Right lung (tissue), 5 donors: ENCODE measurements around the gene GJC2. TPM values are rescaled to one million over a fixed set of nuclear protein-coding genes. Genes with fewer than 3 reads are reported as not detected.
"Not testable (repeated sequence)": the region's sequence is repeated elsewhere in the genome, so short reads cannot be mapped to it uniquely, and the experiment has no call there.

Experiments used
- DNase-seq, 2 donors: peaks; one replicate each; pipeline ENCODE4 v3.0.0-alpha.2; 2013
- polyA plus RNA-seq, 5 donors: library from polyadenylated mRNA; unstranded; fragments of 120-200 nt; gene quantifications; one replicate each; pipeline versions ENCODE4 v1.2.1 to v1.2.3, GENCODE V29; 2013; ENCODE audit warnings: inconsistent platforms in 1 of 5, low replicate concordance in 1 of 5; ENCODE audit not compliant: insufficient read length in 5 of 5, insufficient read depth in 1 of 5

Gene GJC2
- polyA plus RNA-seq, 5 donors = 2.1 to 4.4 (median 2.6) TPM

DNA sequence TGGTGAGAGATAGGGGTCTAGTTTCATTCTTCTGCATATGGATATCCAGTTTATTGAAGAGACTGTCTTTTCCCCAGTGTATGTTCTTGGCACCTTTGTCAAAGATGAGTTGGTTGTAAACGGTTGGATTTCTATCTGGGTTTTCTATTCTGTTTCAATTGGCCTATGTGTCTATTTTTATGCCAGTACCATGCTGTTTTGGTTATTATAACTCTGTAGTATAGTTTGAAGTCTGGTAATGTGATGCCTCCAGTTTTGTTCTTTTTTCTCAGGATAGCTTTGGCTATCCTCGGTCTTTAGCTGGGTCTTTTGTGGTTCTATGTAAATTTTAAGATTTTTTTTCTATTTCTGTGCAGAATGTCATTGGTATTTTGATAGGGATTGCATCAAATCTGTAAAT, 38.5 kb downstream of the GJC2 start:
- DNase-seq = not testable (repeated sequence)

DNA sequence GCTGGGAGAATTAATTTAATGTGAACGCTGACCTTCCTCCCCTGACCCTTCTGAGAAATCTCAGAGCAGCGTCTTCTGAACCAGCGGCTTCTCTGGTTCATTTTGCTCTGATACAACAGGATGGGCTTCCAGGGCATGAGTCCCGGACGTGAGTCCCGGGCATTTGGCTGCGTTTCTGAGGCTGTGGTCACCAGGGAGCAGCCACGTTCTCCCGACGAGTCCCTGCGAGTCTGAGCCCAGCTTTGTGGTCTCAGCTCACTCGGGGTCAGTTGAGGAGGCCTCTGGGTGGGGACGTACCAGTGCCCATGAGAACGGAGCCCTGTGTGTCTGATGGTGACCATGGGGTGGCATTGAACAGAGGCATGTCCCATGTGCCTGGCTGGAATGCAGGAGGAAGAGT, 40.5 kb downstream of the GJC2 start:
- DNase-seq = no peak

DNA sequence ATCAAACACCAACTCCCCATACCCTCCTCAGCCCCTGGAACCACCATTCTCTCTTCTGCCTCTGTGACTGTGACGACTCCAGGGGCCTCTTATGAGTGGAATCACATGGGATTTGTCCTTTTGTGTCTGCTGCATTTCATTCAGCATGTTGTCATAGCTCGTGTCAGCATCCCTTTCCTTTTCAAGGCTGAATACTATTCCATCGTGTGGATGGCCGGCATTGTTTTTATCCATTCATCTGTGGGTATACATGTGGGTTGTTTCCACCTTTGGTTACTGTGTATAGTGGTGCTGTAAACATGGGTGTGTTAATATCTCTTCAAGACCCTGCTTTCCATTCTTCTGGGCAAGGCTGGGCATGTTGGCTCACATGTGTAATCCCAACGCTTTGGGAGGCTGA, 41.0 kb downstream of the GJC2 start:
- no peak for DNase-seq

DNA sequence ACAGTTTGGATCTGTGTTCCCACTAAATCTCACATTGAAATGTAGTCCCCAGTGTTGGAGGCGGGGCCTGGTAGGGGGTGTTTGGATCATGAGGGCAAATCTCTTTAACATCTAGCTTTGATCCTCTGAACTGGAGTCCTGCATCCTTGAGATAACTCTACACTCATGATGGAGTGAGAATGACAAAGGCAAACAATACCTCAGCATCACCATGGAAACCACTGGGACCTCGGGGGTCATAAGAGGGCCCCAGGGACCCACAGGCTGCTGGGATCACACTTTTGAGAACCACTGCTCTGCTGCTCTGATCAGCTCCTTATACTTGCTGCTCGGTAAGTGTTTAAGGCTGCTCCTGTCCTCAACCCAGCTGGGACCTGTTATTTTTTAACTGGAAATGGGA, 44.7 kb downstream of the GJC2 start:
- DNase-seq = peak in 1 of 2 donors; percentile 23

DNA sequence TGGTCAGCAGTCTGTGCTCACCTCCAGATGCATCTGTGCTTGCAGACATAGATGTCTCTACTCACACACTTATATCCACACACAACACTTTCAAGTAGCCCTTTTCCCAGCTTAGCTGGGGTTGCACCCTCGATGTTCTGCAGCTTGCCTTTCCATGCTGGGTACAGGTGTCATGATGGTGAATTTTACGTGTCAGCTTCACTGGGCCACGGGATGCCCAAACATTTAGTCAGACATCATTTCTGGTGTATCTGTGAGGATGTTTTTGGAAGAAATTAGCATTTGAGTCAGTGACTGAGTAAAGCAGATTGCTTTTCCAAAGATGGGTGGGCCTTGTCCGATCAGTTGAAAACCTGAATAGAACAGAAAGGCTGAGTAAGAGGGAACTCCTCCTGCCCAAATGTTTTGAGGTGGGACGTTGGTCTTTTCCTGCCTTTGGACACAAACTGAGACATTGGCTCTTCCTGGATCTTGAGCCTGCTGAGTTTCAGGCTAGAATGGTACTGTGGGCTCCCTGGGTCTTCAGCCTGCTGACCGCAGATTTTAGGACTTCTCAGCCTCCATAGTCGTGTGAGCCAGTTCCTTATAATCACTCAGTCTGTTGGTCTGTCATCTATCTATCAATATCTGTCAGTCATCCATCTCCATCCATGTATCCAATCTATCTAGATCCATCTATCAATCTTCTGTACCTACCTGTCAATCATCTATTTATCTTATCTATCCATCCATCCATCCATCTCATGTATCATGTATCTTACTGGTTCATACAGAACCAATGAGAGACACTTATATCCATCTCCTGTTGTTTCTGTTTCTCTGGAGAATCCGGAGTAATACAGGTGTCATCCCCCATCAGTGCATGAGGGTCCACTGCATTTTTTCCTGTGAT, 45.4 kb downstream of the GJC2 start:
- no peak for DNase-seq

DNA sequence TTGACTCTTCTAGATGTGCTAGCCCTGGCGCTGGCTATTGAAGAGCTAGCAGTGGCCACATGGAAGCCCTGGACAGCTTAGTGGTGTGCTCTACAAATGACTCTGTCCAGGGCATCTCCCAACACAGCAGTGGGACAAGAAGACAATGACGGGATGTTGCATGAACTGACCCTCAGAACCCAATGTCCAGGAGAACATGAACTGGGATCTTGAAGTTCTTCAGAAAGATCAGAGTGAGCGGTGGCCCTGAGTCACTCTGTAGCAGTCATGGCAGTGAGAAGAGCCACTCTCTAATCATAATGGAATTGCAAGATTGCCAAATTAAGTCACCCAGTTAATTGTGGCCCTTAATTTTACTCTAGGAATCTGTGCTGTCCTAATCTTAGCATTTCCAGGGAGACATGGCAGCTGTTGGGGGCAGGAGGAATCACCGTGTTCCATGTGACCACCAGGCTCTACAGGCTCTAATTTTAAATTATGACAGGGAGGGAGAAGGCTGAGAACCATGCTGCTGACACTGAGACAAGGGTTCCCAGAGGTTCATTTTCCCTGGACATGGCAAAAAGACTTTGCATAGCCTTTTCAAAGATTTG, 47.9 kb downstream of the GJC2 start:
- DNase-seq = no peak

DNA sequence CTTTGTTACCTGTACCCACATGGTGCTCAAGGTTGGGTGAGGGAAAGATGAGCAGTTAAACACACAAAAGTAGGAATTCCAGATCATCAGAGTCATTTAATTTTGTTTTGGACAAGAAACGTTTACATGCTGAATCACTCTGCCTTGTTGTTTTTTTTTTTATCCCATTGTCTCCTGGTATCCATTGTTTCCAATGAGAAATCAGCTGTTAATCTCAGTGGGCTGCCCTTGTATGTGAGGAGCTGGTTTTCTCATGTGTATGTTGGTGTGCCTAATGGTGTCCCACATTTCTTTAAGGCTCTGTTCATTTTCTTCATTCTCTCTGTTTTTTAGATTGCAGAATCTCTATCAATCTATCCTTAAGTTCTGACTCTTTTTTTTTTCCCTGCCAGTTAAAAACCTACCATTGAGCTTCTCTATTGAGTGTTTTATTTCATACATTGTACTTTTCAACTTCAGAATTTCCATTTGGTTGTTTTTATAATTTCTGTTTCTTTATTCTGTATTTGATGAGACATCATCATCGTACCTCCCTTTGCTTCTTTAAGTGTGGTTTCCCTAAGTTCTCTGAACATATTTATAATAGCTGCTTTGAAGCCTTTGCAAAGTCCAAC, 49.4 kb downstream of the GJC2 start:
- no peak for DNase-seq

DNA sequence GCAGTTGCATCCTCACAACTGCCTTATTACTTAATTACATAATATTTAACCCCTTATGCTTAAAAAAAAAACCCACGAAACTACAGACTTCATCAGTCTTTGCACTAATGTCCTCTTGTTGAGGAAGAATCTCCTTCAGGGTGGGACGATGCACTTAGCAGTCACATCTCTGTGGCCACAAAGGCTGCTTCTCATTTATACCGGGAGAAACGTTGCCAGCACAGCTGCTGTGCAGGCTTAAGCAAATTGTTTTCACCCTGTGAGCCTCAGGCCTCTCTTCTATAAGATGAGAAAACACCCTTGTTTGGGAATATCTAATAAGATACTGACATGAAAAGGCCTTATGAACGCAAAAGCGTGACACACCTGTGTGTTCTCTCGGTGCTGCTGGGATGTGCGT, 55.2 kb downstream of the GJC2 start:
- no peak for DNase-seq

DNA sequence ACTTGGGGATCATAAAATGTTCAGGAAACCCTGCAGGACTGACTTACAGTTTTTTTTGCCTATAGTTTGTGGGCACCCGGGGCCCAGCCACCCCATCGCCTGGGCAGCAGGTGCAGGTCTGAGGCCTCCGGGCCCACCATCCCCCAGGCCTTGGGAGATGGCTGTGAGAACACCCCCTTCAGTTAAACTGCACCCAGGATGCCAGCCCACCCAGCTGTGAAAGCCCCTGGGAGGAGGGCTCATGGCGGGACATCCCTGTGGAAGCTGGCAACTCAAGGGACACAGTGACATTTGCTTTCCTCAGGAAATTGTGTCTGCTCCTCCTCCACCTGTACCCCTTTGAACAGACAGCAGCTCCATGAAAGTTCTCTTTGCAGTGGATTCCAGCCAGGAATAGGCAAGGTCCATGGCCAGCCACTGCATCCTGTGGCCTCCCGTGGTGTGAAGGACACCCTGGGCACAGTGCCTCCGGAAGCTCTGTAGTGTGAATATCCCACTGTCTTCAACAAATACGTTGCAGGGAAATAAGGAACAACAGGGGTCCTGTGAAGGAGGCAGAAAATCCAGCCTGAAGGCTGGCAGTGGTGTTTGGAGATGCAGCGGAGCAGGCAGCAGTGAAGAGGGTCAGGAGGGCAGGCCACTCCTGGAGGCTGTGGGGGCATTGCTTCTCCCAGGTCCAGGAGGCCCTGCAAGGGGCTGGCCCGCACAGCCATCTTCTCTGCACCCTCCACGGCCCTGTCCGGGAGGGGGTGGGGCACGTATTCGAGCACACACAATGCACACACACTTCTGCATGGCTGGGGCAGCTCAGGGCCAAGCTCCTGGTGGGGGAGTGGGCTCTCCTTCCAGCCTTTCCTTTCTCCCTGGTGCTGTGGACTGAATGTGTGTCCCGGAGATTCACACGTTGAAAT, 56.1 kb downstream of the GJC2 start:
- DNase-seq = no peak

DNA sequence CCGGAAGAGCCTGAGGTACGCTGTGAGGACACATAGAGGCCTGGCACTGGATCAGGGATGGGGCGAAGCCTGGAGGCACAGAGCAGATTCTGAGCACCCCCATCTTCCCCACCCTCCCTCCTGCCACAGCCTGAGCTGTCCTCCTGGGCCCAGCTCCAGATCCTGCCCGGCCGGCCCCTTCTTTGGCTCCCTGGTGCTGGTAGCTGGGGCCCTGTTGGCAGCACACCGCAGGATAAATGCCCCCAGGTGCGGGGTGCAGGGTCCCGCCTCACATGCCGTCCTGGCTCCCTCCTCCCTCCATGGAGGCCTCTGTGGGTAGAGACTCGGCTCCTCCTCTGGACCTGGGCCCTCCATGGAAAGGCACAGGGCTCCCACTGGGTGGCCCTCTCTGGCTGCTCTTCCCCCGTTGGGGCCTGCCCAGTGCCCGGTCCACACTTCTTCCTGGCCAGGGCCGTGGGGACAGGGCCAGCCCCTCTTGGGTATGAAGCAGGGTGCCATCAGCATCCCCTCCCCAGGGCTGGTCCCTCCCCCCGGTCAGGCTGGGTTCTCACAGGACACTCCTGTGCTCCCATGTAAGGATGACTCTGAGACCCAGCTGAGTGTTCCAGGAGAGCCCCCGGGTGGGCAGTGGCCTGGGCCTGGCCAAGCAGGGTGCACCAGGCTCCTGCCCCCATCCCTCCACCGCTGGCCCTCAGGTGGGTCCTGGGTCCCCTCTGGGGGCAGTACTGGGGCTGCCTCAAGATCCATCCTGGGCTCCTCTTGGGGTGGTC, 57.0 kb downstream of the GJC2 start:
- no peak for DNase-seq

DNA sequence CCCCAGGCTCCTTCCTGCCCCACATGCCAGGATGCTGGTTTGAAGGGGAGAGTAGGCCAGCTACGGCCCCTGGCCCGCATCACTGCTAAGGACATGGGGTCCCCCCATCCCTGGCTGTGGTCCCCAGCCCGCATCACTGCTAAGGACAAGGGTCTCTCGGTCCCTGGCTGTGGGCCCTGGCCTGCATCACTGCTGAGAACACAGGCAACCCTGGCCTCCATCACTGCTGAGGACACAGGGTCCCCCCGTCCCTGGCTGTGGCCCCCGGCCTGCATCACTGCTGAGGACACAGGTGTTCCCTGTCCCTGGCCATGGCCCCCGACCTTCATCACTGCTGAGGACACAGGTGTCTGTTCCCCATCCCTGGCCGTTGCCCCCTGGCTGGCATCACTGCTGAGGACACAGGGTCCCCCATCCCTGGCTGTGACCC, 57.7 kb downstream of the GJC2 start:
- DNase-seq = no peak

DNA sequence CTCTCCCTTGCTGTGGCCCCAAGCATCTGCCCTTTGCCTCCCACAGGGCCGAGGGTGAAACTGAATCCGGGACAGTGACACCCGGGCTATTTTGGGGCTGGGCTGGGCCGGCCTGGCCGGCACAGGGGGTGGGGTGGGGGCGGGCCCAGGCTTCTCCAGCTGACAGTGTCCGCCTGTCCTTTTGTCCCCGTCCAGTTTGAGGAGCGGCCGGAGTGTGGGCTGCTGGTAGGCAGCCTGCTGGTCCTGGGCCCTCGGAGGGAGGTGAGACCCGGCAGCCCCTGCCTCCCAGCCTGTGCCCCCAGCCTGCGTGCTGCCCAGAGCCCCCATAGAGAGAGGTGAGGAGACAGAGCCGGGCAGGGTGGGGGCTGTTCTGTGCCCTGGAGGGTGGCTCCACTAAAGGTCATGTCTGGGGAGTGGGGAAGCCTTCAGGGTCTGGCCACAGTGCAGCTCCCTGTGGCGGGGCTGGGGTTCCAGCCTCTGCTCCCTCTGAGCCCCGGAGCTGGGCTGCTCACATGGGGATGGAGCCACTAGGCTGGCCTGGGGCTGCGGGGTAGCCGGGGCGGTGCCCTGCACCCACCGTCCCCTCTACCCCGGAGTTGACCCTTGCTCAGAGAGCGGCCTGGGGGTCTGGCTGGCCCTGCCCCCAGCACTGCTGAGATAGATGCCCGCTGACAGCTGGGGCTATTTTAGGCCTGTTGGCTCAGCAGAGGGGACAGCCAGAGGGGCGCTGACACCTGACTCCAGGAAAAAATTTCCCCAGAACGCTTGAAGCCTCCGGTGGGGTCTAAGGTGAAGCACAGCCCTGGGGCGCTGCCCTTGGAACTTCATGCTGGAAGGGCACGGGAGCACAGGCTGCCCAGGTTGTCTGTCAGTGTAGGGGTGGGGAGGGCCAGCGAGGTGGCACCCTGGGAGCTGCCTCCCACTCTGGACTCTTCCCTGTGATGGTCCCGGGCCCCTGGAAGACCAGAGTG, 58.4 kb downstream of the GJC2 start, which contains the start of gene OBSCN:
Gene OBSCN, plus strand, starts transcription at position 194 of the 971 bp plus-strand sequence. CDS start 3,740 bp downstream, outside the sequence.
- no peak for DNase-seq

DNA sequence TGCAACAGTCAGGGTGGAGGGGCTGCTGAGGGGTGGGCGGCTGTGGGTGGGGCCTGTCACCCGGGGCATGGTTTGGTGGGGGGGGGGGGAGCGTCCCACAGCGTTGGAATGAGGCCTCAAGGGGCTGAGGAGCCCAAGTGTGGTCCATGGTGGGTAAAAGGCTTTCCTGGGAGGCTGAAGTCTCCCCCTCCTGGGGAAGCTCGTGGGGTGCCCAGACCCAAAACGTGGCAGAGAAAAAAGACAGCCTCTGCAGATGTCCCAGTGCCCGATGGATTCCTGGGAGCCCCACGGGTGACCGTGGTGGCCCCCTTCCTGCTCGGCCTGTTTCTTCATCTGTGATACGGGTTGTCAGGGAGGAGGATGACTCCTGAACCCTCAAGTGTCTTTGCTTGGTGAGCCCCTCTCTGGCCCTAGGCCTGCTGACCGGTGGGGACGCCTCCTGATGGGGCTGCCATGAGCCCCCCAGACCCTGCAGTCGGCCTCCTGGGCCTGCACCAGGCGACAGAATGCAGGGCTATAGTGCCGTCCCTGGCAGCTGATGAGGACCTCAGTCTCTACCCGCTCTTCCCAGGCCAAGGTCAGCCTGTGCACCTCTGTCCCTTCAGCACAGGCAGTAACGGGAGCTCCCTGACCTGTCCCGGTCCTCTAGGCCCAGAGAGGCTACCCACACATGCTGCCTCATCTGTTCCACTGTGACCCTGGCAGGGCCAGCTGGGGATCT, 59.3 kb downstream of the GJC2 start:
- DNase-seq = no peak

Other genes with a start within 250 kb of the GJC2 start
- 1 to 10 TPM; 1.9 to 3.0 (median 2.4) TPM for gene WNT9A, start 202.0 kb upstream of the GJC2 start, polyA plus RNA-seq
- under 1 TPM in 2 of 5 donors, not detected in 3; 0.05 to 0.06 TPM for gene WNT3A, start 142.9 kb upstream of the GJC2 start, polyA plus RNA-seq
- 100 to 1,000 TPM; 258 to 388 (median 282) TPM for gene ARF1, start 67.2 kb upstream of the GJC2 start, polyA plus RNA-seq
- 10 to 100 TPM; 12.1 to 22.0 (median 16.6) TPM for gene C1orf35, start 46.6 kb upstream of the GJC2 start, polyA plus RNA-seq
- gene MRPL55, start 40.6 kb upstream of the GJC2 start, polyA plus RNA-seq = 10 to 100 TPM; 30.3 to 54.2 (median 38.9) TPM
- gene GUK1, start 9.7 kb upstream of the GJC2 start, polyA plus RNA-seq = 100 to 1,000 TPM; 106 to 235 (median 128) TPM
- 1 to 10 TPM; 4.5 to 8.4 (median 5.7) TPM for gene IBA57, start 15.9 kb downstream of the GJC2 start, polyA plus RNA-seq
- gene OBSCN, start 58.1 kb downstream of the GJC2 start, polyA plus RNA-seq = 10 to 100 TPM; 36.0 to 66.4 (median 48.8) TPM